Mesenchymal stem cell (in vitro differentiated cells and primary cell): ENCODE measurements around the gene KRTAP13-4.

Experiments used
- DNase-seq: peaks from one replicate; pipeline ENCODE4 v3.0.0-alpha.2; 2013
- H2AFZ ChIP-seq: one replicate; pipeline ENCODE4 v1.6.1; 2013; ENCODE audit warnings: low read depth, mild to moderate bottlenecking, control low read depth, inconsistent platforms, low read length, moderate library complexity
- H2AK5ac ChIP-seq: 2 replicates; pipeline ENCODE4 v1.6.1; 2013; ENCODE audit warnings: low read length, moderate library complexity, mild to moderate bottlenecking, inconsistent platforms; ENCODE audit not compliant: severe bottlenecking
- H2BK120ac ChIP-seq: one replicate; pipeline ENCODE4 v1.6.1; 2013; ENCODE audit warnings: low read depth, mild to moderate bottlenecking, inconsistent platforms, low read length, moderate library complexity
- H2BK12ac ChIP-seq, 2 experiments: one replicate each; pipeline ENCODE4 v1.6.1; 2013; ENCODE audit warnings: inconsistent platforms in 2 of 2, low read length in 2 of 2, mild to moderate bottlenecking in 2 of 2, moderate library complexity in 2 of 2, control low read depth in 1 of 2
- H2BK15ac ChIP-seq: one replicate; pipeline ENCODE4 v1.6.1; 2013; ENCODE audit warnings: mild to moderate bottlenecking, low read depth, inconsistent platforms; ENCODE audit not compliant: poor library complexity, severe bottlenecking
- H2BK5ac ChIP-seq: 2 replicates; pipeline ENCODE4 v1.6.1; 2013; ENCODE audit warnings: low read depth, mild to moderate bottlenecking, low read length, control low read depth, inconsistent platforms; ENCODE audit not compliant: poor library complexity, severe bottlenecking
- H3K14ac ChIP-seq, 2 experiments: one replicate each; pipeline ENCODE4 v1.6.1; 2013; ENCODE audit warnings: inconsistent platforms in 2 of 2, low read length in 2 of 2, control low read depth in 1 of 2, mild to moderate bottlenecking in 1 of 2, moderate library complexity in 1 of 2
- H3K18ac ChIP-seq, 2 experiments: one replicate each; pipeline ENCODE4 v1.6.1; 2013; ENCODE audit warnings: inconsistent platforms in 2 of 2, low read length in 2 of 2, control low read depth in 1 of 2, low read depth in 1 of 2, mild to moderate bottlenecking in 1 of 2
- H3K23ac ChIP-seq, 2 experiments: one replicate each; pipeline ENCODE4 v1.6.1; 2013; ENCODE audit warnings: inconsistent platforms in 2 of 2, low read length in 2 of 2, mild to moderate bottlenecking in 2 of 2, moderate library complexity in 2 of 2, control low read depth in 1 of 2
- H3K27ac ChIP-seq: 2 replicates; pipeline ENCODE4 v1.5.1; 2013; ENCODE audit warnings: mild to moderate bottlenecking, moderate library complexity, low read length, control low read depth, inconsistent platforms; ENCODE audit not compliant: poor library complexity, severe bottlenecking
- H3K27me3 ChIP-seq, 2 experiments: 2 replicates each; pipeline versions ENCODE4 v1.6.1 to v1.7.0; 2013; ENCODE audit warnings: low read length in 2 of 2, mild to moderate bottlenecking in 2 of 2, moderate library complexity in 2 of 2, control low read depth in 1 of 2, inconsistent platforms in 1 of 2; ENCODE audit not compliant: control insufficient read depth in 1 of 2, insufficient read depth in 1 of 2
- H3K36me3 ChIP-seq, 2 experiments: 2 replicates each; pipeline versions ENCODE4 v1.6.1 to v1.7.0; 2013; ENCODE audit warnings: low read length in 2 of 2, control low read depth in 1 of 2, inconsistent platforms in 1 of 2, low read depth in 1 of 2, mild to moderate bottlenecking in 1 of 2; ENCODE audit not compliant: insufficient read depth in 2 of 2, control insufficient read depth in 1 of 2
- H3K4ac ChIP-seq, 2 experiments: one replicate each; pipeline ENCODE4 v1.6.1; 2013; ENCODE audit warnings: inconsistent platforms in 2 of 2, low read length in 2 of 2, mild to moderate bottlenecking in 2 of 2, moderate library complexity in 2 of 2, control low read depth in 1 of 2, low read depth in 1 of 2
- H3K4me1 ChIP-seq: 2 replicates; pipeline ENCODE4 v1.6.1; 2013; ENCODE audit warnings: low read depth, low read length, control low read depth; ENCODE audit not compliant: control insufficient read depth, insufficient read depth
- H3K4me2 ChIP-seq: 2 replicates; pipeline ENCODE4 v1.6.1; 2013; ENCODE audit warnings: low read length, mild to moderate bottlenecking, inconsistent platforms; ENCODE audit not compliant: poor library complexity, severe bottlenecking
- H3K4me3 ChIP-seq, 2 experiments: 2 replicates each; pipeline versions ENCODE4 v1.5.1 to v1.7.0; 2013; ENCODE audit warnings: low read length in 2 of 2, mild to moderate bottlenecking in 2 of 2, control low read depth in 1 of 2, low read depth in 1 of 2; ENCODE audit not compliant: insufficient read depth in 1 of 2
- H3K79me1 ChIP-seq: replicated peaks from 2 replicates; pipeline ENCODE4 v1.6.1; 2013; ENCODE audit warnings: mild to moderate bottlenecking, control low read depth, low read length, inconsistent platforms; ENCODE audit not compliant: poor library complexity, severe bottlenecking
- H3K9ac ChIP-seq: 2 replicates; pipeline ENCODE4 v1.7.0; 2013; ENCODE audit warnings: mild to moderate bottlenecking, low read length, moderate library complexity
- H3K9me3 ChIP-seq: 2 replicates; pipeline ENCODE4 v1.7.0; 2013; ENCODE audit warnings: mild to moderate bottlenecking, low read length; ENCODE audit not compliant: control insufficient read depth
- H4K8ac ChIP-seq: one replicate; pipeline ENCODE4 v1.6.1; 2013; ENCODE audit warnings: inconsistent platforms, mild to moderate bottlenecking, low read length, moderate library complexity
- H4K91ac ChIP-seq: one replicate; pipeline ENCODE4 v1.6.1; 2013; ENCODE audit warnings: mild to moderate bottlenecking, low read length, inconsistent platforms
- WGBS: methylation state at CpG from one replicate; pipeline ENCODE4 v1.1.7; 2013; ENCODE audit warnings: mixed read lengths; 5-methylcytosine and 5-hydroxymethylcytosine counted together

KRTAP13-4 gene

GRCh38 chr21:30434033-30434631, 4.1 kb downstream of the KRTAP13-4 start:
- Histone ChIP-seq H3K27ac (no peak overlapping the region), H3K27me3 (no peaks in the 10 kb centered on the region), H3K18ac (no peak overlapping the region), H2BK12ac (no peak overlapping the region), H3K4me1 (no peaks in the 10 kb centered on the region), H3K4me2 (no peak overlapping the region), H3K4me3 (no peak overlapping the region), H3K4ac (no peak overlapping the region), H2AFZ (no peak overlapping the region), H3K23ac (no peak overlapping the region), H3K79me1 (no peaks in the 10 kb centered on the region), H3K14ac (no peak overlapping the region), H2BK120ac (no peak overlapping the region), H2BK15ac (no peak overlapping the region), H4K91ac (no peak overlapping the region), H3K9me3 (no peaks in the 10 kb centered on the region), H3K36me3 (no peaks in the 10 kb centered on the region), H4K8ac (no peak overlapping the region), H2AK5ac (no peak overlapping the region), H3K9ac (no peak overlapping the region), H2BK5ac (no peak overlapping the region)
- DNase-seq: no peak
- WGBS: 4% methylated on average over 7 of the region's 10 CpGs

- Histone ChIP-seq H3K9ac (no peak overlapping the region), H3K36me3 (no peaks in the 10 kb centered on the region), H2AFZ (no peak overlapping the region), H3K4ac (no peak overlapping the region), H3K23ac (no peak overlapping the region), H3K4me3 (no peak overlapping the region), H2BK15ac (no peak overlapping the region), H3K27ac (no peak overlapping the region), H3K79me1 (no peaks in the 10 kb centered on the region), H4K8ac (no peak overlapping the region), H3K14ac (no peak overlapping the region), H4K91ac (no peak overlapping the region), H2AK5ac (no peak overlapping the region), H2BK12ac (no peak overlapping the region), H3K18ac (no peak overlapping the region), H3K9me3 (no peaks in the 10 kb centered on the region), H2BK5ac (no peak overlapping the region), H2BK120ac (no peak overlapping the region), H3K27me3 (no peaks in the 10 kb centered on the region), H3K4me1 (no peaks in the 10 kb centered on the region), H3K4me2 (no peak overlapping the region)
- no peak for DNase-seq
- WGBS: 73% methylated on average over 1 of the region's 3 CpGs
Observed at GRCh38 chr21:30437010-30437565, 7.1 kb downstream of the KRTAP13-4 start.

GRCh38 chr21:30439975-30440374, 10.0 kb downstream of the KRTAP13-4 start, which contains the start of gene KRTAP15-1:
Gene KRTAP15-1 (plus strand): TSS chr21:30440275. CDS start chr21:30440328, 53 bp downstream.
- 56% methylated on average over 1 of the region's 5 CpGs for WGBS
- H3K4me3 ChIP-seq: no peak within 1 kb of the TSS

GRCh38 chr21:30443226-30443625, 13.2 kb downstream of the KRTAP13-4 start:
- Histone ChIP-seq H3K36me3 (no peaks in the 10 kb centered on the region), H2BK12ac (no peak overlapping the region), H3K4me1 (no peaks in the 10 kb centered on the region), H2BK120ac (no peak overlapping the region), H3K4me2 (no peak overlapping the region), H3K9ac (no peak overlapping the region), H2AK5ac (no peak overlapping the region), H3K79me1 (no peaks in the 10 kb centered on the region), H2BK5ac (no peak overlapping the region), H3K9me3 (no peaks in the 10 kb centered on the region), H4K91ac (no peak overlapping the region), H2BK15ac (no peak overlapping the region), H3K27ac (no peak overlapping the region), H3K14ac (no peak overlapping the region), H3K27me3 (no peaks in the 10 kb centered on the region), H3K18ac (no peak overlapping the region), H2AFZ (no peak overlapping the region), H4K8ac (no peak overlapping the region), H3K4ac (no peak overlapping the region), H3K23ac (no peak overlapping the region), H3K4me3 (no peak overlapping the region)
- DNase-seq: no peak

More at GRCh38 chr21:30439975-30440374, 10.0 kb downstream of the KRTAP13-4 start, which contains the start of gene KRTAP15-1:
- H3K4ac ChIP-seq: no peak within 1 kb of the TSS
- H3K18ac ChIP-seq: no peak within 1 kb of the TSS
- H3K36me3 ChIP-seq: no peaks in the 10 kb centered on the region
- no peak within 1 kb of the TSS for H2BK5ac ChIP-seq
- no peaks in the 10 kb centered on the region for H3K27me3 ChIP-seq
- H4K91ac ChIP-seq: no peak within 1 kb of the TSS
- no peaks in the 10 kb centered on the region for H3K9me3 ChIP-seq
- no peak within 1 kb of the TSS for H3K4me2 ChIP-seq
- no peak within 1 kb of the TSS for H3K23ac ChIP-seq
- H3K27ac ChIP-seq: no peak within 1 kb of the TSS
- no peak within 1 kb of the TSS for H3K14ac ChIP-seq
- no peak within 1 kb of the TSS for H2AK5ac ChIP-seq
- H3K79me1 ChIP-seq: no peaks in the 10 kb centered on the region
- no peak within 1 kb of the TSS for H2AFZ ChIP-seq
- H2BK120ac ChIP-seq: no peak within 1 kb of the TSS
- H4K8ac ChIP-seq: no peak within 1 kb of the TSS
- no peak within 1 kb of the TSS for H2BK12ac ChIP-seq
- no peak within 1 kb of the TSS for H2BK15ac ChIP-seq
- no peaks in the 10 kb centered on the region for H3K4me1 ChIP-seq
- H3K9ac ChIP-seq: no peak within 1 kb of the TSS
- no peak for DNase-seq
